Measurements from ENCODE around the gene THSD7B.

Gene THSD7B

DNA sequence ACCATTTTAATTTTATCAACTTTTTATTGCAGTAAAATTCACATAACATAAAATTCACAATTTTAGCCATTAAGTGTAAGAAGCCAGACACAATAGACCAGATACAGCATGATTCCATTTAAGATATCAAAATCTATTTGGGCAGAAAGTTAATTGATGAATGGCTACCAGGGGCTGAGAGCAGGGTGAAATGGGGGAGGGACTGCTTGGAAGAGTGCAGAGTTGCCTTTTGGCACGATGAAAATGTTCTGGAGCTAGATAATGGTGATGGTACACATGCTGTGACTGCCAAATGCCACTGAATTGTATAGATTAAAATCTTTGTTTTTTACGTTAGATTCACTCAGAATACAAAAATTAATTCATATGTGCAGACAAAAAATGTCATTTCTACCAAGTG, 909.6 kb downstream of the THSD7B start:
- POLR2A ChIA-PET: no interaction called here
- no peak for DNase-seq (ENCODE audit: low read depth, low spot score)
- CTCF ChIA-PET: no interaction called here
- TF ChIP-seq, protein P1, sequence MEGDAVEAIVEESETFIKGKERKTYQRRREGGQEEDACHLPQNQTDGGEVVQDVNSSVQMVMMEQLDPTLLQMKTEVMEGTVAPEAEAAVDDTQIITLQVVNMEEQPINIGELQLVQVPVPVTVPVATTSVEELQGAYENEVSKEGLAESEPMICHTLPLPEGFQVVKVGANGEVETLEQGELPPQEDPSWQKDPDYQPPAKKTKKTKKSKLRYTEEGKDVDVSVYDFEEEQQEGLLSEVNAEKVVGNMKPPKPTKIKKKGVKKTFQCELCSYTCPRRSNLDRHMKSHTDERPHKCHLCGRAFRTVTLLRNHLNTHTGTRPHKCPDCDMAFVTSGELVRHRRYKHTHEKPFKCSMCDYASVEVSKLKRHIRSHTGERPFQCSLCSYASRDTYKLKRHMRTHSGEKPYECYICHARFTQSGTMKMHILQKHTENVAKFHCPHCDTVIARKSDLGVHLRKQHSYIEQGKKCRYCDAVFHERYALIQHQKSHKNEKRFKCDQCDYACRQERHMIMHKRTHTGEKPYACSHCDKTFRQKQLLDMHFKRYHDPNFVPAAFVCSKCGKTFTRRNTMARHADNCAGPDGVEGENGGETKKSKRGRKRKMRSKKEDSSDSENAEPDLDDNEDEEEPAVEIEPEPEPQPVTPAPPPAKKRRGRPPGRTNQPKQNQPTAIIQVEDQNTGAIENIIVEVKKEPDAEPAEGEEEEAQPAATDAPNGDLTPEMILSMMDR (IDR thresholded peaks at IDR 0.05; ENCODE audit: insufficient read depth, low read length, missing control alignments): no peak
- H3K4me3 ChIP-seq (ENCODE audit: low read depth, low read length): no peak overlapping the region

DNA sequence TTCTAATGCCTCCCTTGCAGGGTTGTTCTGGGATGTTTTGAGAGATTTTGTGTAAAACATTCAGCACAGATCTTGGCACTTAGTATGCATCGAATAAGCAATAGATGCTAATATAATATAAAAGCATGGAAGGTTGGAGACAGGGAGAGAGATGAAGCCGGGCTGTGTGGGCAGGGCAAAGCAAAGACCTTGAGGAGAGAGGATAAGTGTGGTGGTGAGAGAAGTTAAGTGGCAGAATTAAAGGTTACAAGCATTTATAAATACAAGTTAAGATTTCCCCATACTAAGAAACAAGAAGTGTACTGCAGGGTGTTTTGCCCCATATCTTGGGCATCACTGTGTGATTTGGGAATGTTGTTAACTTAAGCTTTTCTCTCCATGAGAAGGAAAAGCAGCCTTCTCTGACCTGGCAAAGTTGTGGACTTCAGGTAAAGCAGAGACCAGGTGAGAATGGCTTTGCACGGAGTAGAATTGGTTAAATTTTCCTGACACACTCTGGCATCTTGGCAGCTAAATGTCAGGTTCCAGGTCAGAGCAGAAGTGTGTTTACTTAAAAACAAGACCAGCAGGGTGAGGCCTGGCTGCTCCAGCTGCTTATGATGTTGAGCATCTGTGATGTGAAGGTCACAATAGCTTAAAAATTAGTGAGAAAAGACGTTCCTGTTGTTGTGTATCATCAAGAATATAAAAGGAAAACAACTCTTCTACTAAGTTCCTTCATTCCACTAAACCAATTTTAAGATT, 910.4 kb downstream of the THSD7B start:
- POLR2A ChIA-PET: no interaction called here
- TF ChIP-seq, protein P1 (IDR thresholded peaks at IDR 0.05; ENCODE audit: insufficient read depth, low read length, missing control alignments): no peak
- CTCF ChIA-PET: no interaction called here
- H3K4me3 ChIP-seq (ENCODE audit: low read depth, low read length): no peak overlapping the region
- no peak for DNase-seq (ENCODE audit: low read depth, low spot score)

DNA sequence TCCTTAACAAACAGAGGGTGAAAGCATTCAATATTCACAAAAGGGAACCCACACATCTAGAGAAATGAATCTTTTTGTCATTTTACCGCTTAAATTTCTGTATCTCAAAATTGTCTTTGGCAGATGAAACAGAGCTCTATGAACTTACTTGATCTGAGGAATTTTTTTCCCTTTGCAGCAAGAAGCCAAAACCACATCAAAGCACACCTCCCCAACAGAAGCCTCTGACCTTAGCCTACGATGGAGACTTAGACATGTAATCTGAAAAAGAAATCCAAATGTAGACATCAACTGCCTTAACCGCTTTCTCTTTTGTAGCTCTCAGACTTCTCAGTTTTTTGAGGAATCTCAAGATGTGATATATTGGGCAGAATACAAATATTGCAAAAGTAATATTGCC, 911.0 kb downstream of the THSD7B start:
- ChIA-PET POLR2A (no interaction called here), CTCF (no interaction called here)
- H3K4me3 ChIP-seq (ENCODE audit: low read depth, low read length): no peak overlapping the region
- no peak for DNase-seq (ENCODE audit: low read depth, low spot score)
- TF ChIP-seq, protein P1 (IDR thresholded peaks at IDR 0.05; ENCODE audit: insufficient read depth, low read length, missing control alignments): no peak

DNA sequence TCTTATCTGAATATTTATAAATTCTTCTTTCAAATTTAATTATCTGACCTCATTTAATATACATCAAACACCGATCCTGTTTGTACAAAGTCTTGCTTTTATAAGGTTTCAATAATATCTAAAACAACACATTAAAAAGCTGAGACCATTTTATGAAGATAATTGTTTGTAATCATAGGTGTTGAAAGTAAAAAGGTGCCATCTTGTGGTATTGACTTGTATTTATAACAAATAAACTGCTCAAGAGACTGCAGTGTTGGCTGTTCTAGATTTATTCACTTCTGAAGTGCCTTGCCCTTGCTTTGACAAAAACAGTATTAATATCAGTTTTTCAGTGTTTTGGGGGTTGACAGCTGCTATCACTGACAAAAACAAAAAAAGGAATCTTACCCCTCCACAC, 912.1 kb downstream of the THSD7B start:
- ChIA-PET CTCF (no interaction called here), POLR2A (no interaction called here)
- DNase-seq (ENCODE audit: low read depth, low spot score): no peak
- no peak overlapping the region for H3K4me3 ChIP-seq (ENCODE audit: low read depth, low read length)
- TF ChIP-seq, protein P1 (IDR thresholded peaks at IDR 0.05; ENCODE audit: insufficient read depth, low read length, missing control alignments): no peak

DNA sequence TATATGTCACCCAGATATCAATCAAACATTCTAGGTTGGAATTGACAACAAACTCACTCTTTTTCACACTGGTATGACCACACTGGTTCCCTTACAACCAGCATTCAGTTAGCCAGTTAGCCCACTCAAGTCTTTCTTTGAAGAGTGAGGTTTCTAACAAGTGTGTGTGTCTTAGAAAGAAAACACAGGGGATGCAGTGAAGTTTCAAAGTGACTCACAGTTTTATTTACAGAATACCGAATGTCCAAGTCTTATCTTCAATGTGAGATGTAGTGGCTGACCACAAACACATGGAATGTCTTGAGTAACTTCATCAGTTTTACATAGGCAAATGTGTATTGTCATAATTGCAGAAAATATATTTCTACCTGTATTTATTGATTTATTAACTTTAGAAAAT, 924.2 kb downstream of the THSD7B start:
- ChIA-PET POLR2A (no interaction called here), CTCF (no interaction called here)
- TF ChIP-seq, protein P1 (IDR thresholded peaks at IDR 0.05; ENCODE audit: insufficient read depth, low read length, missing control alignments): no peak
- DNase-seq (ENCODE audit: low read depth, low spot score): no peak
- no peak overlapping the region for H3K4me3 ChIP-seq (ENCODE audit: low read depth, low read length)

DNA sequence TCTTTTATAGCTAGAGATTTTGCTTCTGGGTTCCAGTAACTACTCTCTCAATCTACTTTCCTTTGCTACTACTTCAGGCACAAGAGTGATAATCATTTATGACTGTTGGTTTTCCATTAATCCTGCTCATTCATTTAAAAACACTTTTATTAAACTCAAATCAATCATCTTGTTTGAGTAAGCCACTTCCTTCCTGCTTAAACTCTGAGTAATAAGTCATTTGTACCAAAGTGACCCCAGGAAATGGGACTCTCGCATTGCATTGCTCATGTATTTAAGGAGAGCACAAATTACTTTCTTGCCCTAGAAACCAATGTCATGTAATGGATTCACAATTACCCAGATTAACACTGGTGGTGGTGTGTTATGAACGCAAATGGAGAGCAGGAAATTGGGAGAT, 928.2 kb downstream of the THSD7B start:
- no peak for DNase-seq (ENCODE audit: low read depth, low spot score)
- ChIA-PET CTCF (no interaction called here), POLR2A (no interaction called here)
- H3K4me3 ChIP-seq (ENCODE audit: low read depth, low read length): no peak overlapping the region
- TF ChIP-seq, protein P1 (IDR thresholded peaks at IDR 0.05; ENCODE audit: insufficient read depth, low read length, missing control alignments): no peak

Data from AG04449 (cell line).